ENCODE data around the gene FSTL5. TPM values are rescaled to one million over a fixed set of nuclear protein-coding genes. Genes with fewer than 3 reads are reported as not detected.

The FSTL5 gene
- total and polyA plus RNA-seq, 2 donors (not counting 3 experiments of a cell fraction or from before 2014, with no cell fraction given), result 1.3 to 1.9 TPM

DNA sequence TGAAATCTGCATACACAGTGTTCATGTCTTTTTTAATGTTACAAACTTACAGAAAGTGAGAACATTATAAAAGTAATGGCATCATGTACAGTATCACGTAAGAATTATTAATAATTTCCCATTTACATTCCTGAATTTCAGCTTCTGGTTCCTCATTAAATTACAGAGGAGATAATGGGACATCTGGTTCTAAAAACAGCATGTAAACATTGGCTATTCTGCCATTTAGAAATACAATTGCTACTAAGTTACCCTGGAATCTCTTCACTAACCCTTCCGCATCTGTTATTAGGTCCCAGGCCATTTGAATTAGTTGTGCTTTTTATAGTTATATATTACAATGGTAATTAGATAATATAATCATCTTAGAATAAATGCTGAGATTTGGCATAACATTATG, 505.1 kb downstream of the FSTL5 start:
- H3K9ac ChIP-seq (replicated peaks; ENCODE audit: extremely low read depth, insufficient read depth, low read length), result no peak overlapping the region
- no peak overlapping the region for H3K27ac ChIP-seq (ENCODE audit: insufficient read depth, low read depth, low read length)
- FAIRE-seq (no peak), DNase-seq (ENCODE audit: low read depth, low spot score) (no peak)
- H3K9me1 ChIP-seq (replicated peaks; ENCODE audit: control insufficient read depth, extremely low read depth, insufficient read depth, low read length), result no peaks in the 10 kb centered on the region
- H3K9me3 ChIP-seq (replicated peaks; ENCODE audit: control insufficient read depth, insufficient read depth, low read length), result no peaks in the 10 kb centered on the region
- H2AFZ ChIP-seq (ENCODE audit: low read depth, low read length), result no peak overlapping the region
- intact Hi-C loops (cut with micrococcal nuclease) (no loop called here), dilution Hi-C loops (cut with MboI; ENCODE audit: extremely low pct_ligation_motif_present, low sequenced_read_pairs) (no loop called here)
- no peaks in the 10 kb centered on the region for H3K36me3 ChIP-seq (ENCODE audit: control insufficient read depth in 2 of 2, extremely low read depth in 1 of 2, insufficient read depth in 2 of 2, low read length in 2 of 2)
- no peak overlapping the region for H3K4me2 ChIP-seq (ENCODE audit: insufficient read depth, low read length)
- H3K27me3 ChIP-seq (ENCODE audit: control insufficient read depth in 2 of 2, insufficient read depth in 2 of 2, low read length in 2 of 2), result no peaks in the 10 kb centered on the region
- ChIA-PET POLR2A (no interaction called here), CTCF (no interaction called here)
- no peak overlapping the region for H3K4me3 ChIP-seq (replicated peaks in 1 of 3; ENCODE audit: insufficient read depth in 1 of 3, low read depth in 1 of 3, low read length in 3 of 3)
- H3K79me2 ChIP-seq (ENCODE audit: control insufficient read depth, insufficient read depth, low read length), result no peaks in the 10 kb centered on the region
- no peaks in the 10 kb centered on the region for H3K4me1 ChIP-seq (ENCODE audit: control insufficient read depth, extremely low read depth, insufficient read depth, low read length)
- no peaks in the 10 kb centered on the region for H4K20me1 ChIP-seq (replicated peaks; ENCODE audit: control insufficient read depth, extremely low read depth, insufficient read depth, low read length)
- no TSS peak for BruUV-seq (replicated peaks)
- TF ChIP-seq FOS (IDR thresholded peaks at IDR 0.05; ENCODE audit: borderline replicate concordance, insufficient read depth, low read length), result no peak

DNA sequence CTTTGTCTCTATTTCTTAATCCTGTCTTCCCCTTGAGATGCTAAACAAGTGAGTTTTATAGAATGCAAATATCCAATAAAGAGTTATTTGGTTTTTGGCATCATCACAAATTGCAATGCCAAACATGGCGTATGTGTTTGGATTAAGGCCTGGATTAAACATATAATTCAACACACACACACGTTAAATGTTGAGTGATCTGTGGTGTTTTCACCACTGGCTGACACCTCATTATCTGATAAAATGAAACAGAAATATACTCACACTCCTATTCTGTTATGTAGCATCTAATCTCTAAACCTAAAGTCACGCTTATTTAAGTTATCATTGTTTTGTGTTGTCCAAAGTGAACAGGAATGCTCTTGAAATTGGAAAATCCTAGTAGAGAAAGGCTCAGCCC, 506.2 kb downstream of the FSTL5 start:
- no peaks in the 10 kb centered on the region for H3K27me3 ChIP-seq (ENCODE audit: control insufficient read depth in 2 of 2, insufficient read depth in 2 of 2, low read length in 2 of 2)
- no peaks in the 10 kb centered on the region for H3K79me2 ChIP-seq (ENCODE audit: control insufficient read depth, insufficient read depth, low read length)
- TF ChIP-seq MYC (IDR thresholded peaks at IDR 0.05; ENCODE audit: low read depth, low read length) (no peak), GATA2 (IDR thresholded peaks at IDR 0.05; ENCODE audit: insufficient read depth, insufficient read length, low read depth, low read length) (no peak), POLR2A (IDR thresholded peaks at IDR 0.05; ENCODE audit: low read depth, low read length) (no peak), EZH2 (IDR thresholded peaks at IDR 0.05; ENCODE audit: borderline replicate concordance, low read depth, low read length, severe bottlenecking) (no peak), FOS (IDR thresholded peaks at IDR 0.05; ENCODE audit: borderline replicate concordance, insufficient read depth, low read length) (no peak)
- H3K9me3 ChIP-seq (replicated peaks; ENCODE audit: control insufficient read depth, insufficient read depth, low read length), result no peaks in the 10 kb centered on the region
- no peak overlapping the region for H3K4me2 ChIP-seq (ENCODE audit: insufficient read depth, low read length)
- no TSS peak for BruUV-seq (replicated peaks)
- ChIA-PET CTCF (no interaction called here), POLR2A (no interaction called here)
- H3K4me1 ChIP-seq (ENCODE audit: control insufficient read depth, extremely low read depth, insufficient read depth, low read length), result no peaks in the 10 kb centered on the region
- H3K9me1 ChIP-seq (replicated peaks; ENCODE audit: control insufficient read depth, extremely low read depth, insufficient read depth, low read length), result no peaks in the 10 kb centered on the region
- dilution Hi-C loops (cut with MboI; ENCODE audit: extremely low pct_ligation_motif_present, low sequenced_read_pairs) (no loop called here), intact Hi-C loops (cut with micrococcal nuclease) (no loop called here)
- H2AFZ ChIP-seq (ENCODE audit: low read depth, low read length), result no peak overlapping the region
- no peaks in the 10 kb centered on the region for H3K36me3 ChIP-seq (ENCODE audit: control insufficient read depth in 2 of 2, extremely low read depth in 1 of 2, insufficient read depth in 2 of 2, low read length in 2 of 2)
- H3K27ac ChIP-seq (ENCODE audit: insufficient read depth, low read depth, low read length), result no peak overlapping the region
- no peak overlapping the region for H3K4me3 ChIP-seq (replicated peaks in 1 of 3; ENCODE audit: insufficient read depth in 1 of 3, low read depth in 1 of 3, low read length in 3 of 3)
- H4K20me1 ChIP-seq (replicated peaks; ENCODE audit: control insufficient read depth, extremely low read depth, insufficient read depth, low read length), result no peaks in the 10 kb centered on the region
- DNase-seq (ENCODE audit: low read depth, low spot score), result no peak
- FAIRE-seq, result no peak
- H3K9ac ChIP-seq (replicated peaks; ENCODE audit: extremely low read depth, insufficient read depth, low read length), result no peak overlapping the region

Data from endothelial cell of umbilical vein (primary cell).